Vagina (tissue), 2 donors: ENCODE results near the gene NUDT10.

Source experiments
- POLR2A ChIP-seq, 2 donors: fragments of 450-650 bp; IDR thresholded peaks; one replicate each; pipeline ENCODE4 v1.6.1; 2017; ENCODE audit warnings: antibody characterized with exemption in 2 of 2, mild to moderate bottlenecking in 2 of 2, moderate library complexity in 2 of 2
- POLR2AphosphoS5 ChIP-seq, 2 donors: sonication (generic); formaldehyde crosslinking; IDR thresholded peaks; one replicate each; pipeline ENCODE4 v1.9.0; 2017; ENCODE audit warnings: antibody characterized with exemption in 2 of 2, mild to moderate bottlenecking in 2 of 2, low read depth in 1 of 2; ENCODE audit not compliant: insufficient read depth in 1 of 2
- TF ChIP-seq, protein P1 (sequence below), 3 experiments: fragments of 450-650 bp in 2 of 3; fragments of 200-600 bp in 1 of 3; sonication (generic) in 1 of 3; IDR thresholded peaks; one replicate each; pipeline ENCODE4 v1.5.1; 2017 to 2019; ENCODE audit warnings: antibody characterized with exemption in 3 of 3, mild to moderate bottlenecking in 2 of 3, moderate library complexity in 2 of 3

DNA sequence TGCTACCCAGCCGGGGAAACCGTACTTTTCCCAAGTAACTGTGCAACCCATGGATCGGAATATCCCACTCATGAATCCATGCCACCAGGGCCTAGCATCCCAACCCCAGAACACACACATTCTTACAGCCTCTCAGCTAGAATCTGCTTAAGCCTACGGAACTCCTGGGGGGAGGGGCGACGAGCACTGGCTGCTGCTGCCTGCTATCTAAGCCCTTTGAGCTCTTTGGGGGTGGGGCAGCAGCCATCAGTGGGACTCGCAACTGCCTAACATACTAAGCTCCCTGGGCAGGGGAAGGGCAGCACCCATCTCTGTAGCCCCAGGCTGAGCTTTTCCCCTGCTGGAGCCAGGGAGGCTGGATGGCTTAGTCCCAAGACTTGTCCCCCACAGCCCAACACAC is 28.6 kb downstream of the NUDT10 start:
- TF ChIP-seq, protein P1, sequence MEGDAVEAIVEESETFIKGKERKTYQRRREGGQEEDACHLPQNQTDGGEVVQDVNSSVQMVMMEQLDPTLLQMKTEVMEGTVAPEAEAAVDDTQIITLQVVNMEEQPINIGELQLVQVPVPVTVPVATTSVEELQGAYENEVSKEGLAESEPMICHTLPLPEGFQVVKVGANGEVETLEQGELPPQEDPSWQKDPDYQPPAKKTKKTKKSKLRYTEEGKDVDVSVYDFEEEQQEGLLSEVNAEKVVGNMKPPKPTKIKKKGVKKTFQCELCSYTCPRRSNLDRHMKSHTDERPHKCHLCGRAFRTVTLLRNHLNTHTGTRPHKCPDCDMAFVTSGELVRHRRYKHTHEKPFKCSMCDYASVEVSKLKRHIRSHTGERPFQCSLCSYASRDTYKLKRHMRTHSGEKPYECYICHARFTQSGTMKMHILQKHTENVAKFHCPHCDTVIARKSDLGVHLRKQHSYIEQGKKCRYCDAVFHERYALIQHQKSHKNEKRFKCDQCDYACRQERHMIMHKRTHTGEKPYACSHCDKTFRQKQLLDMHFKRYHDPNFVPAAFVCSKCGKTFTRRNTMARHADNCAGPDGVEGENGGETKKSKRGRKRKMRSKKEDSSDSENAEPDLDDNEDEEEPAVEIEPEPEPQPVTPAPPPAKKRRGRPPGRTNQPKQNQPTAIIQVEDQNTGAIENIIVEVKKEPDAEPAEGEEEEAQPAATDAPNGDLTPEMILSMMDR (IDR thresholded peaks at IDR 0.05), result no peak
- TF ChIP-seq POLR2A (IDR thresholded peaks at IDR 0.05) (no peak), POLR2AphosphoS5 (IDR thresholded peaks at IDR 0.05; ENCODE audit: insufficient read depth in 1 of 2, low read depth in 1 of 2) (no peak)
